Fibroblast of villous mesenchyme (primary cell): ENCODE results near the gene WRNIP1. TPM values are rescaled to one million over a fixed set of nuclear protein-coding genes. Genes with fewer than 3 reads are reported as not detected.

Source experiments
- DNase-seq: peaks from one replicate; pipeline ENCODE4 v3.0.0-alpha.2; 2010; ENCODE audit warnings: low read depth
- H3K4me3 ChIP-seq: 2 replicates; pipeline ENCODE4 v1.5.1; 2011; ENCODE audit warnings: low read depth, mild to moderate bottlenecking, low read length
- total RNA-seq: library from RNA; depleted of rRNA; stranded (reverse); fragments of >200 nt; gene quantifications from 2 replicates; pipeline ENCODE4 v1.2.3, GENCODE V29; 2012
- TF ChIP-seq, protein P1 (sequence below): IDR thresholded peaks from 2 replicates; pipeline ENCODE4 v1.5.1; 2012; ENCODE audit warnings: low read depth, mild to moderate bottlenecking, low read length; ENCODE audit not compliant: insufficient read depth

WRNIP1 gene
- total RNA-seq, 1 donor: 38.0 TPM

DNA sequence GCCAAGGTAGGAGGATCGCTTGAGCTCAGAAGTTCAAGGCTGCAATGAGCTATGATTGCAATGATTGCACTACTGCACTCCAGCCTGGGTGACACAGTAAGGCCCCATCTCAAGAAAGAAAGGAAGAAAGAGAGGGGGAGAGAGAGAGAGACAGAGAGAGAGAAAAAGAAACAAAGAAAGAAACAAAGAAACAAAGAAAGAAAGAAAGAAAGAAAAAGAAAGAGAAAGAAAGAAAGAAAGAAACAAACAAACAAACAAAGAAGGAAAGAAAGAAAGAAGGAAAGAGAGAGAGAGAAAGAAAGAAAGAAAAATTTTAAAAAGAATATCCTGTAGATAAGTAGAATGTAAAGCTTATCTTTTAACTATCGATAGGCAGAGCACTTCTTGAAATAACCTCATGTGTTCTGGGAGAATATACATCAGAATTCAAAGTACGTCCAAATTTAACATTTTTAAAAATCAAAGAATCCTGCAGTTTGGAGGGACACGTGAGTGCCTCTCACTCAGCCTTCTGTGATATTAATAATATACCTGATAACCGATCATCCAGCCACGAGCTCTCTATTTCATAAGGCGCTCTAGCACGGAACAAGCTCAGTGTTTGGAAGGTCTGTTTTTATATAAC lies 39.7 kb upstream of the WRNIP1 start:
- TF ChIP-seq, protein P1, sequence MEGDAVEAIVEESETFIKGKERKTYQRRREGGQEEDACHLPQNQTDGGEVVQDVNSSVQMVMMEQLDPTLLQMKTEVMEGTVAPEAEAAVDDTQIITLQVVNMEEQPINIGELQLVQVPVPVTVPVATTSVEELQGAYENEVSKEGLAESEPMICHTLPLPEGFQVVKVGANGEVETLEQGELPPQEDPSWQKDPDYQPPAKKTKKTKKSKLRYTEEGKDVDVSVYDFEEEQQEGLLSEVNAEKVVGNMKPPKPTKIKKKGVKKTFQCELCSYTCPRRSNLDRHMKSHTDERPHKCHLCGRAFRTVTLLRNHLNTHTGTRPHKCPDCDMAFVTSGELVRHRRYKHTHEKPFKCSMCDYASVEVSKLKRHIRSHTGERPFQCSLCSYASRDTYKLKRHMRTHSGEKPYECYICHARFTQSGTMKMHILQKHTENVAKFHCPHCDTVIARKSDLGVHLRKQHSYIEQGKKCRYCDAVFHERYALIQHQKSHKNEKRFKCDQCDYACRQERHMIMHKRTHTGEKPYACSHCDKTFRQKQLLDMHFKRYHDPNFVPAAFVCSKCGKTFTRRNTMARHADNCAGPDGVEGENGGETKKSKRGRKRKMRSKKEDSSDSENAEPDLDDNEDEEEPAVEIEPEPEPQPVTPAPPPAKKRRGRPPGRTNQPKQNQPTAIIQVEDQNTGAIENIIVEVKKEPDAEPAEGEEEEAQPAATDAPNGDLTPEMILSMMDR: no peak
- DNase-seq: no peak
- H3K4me3 ChIP-seq: no peak overlapping the region

DNA sequence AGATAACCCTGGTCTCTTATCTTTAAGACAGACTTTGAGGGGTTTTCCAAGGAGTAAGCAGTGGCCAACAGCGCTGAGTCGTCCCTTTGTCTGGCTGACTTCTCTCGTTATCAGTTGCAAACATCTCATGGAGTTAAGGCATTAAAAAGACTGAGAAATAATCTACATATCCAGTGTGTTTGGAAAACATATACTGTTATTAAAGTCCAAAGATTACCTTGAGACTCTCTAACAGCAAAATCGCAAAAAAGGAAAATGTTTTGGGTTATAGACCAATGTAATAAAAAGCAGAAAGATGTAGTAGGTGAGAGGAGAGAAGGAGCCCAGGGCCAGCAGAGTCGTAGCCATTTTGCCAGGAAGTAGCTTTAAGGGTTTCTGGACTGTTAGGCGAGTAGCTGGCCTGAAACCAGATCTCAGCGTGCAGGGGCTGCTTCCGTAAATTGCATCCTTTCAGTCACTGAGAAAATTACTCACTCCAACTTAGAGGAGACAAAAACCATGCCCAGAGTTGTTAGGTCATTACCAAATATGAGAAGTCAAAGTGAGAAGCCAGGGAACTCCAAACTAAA lies 39.1 kb upstream of the WRNIP1 start:
- DNase-seq: peak; percentile 65
- TF ChIP-seq, protein P1: no peak
- no peak overlapping the region for H3K4me3 ChIP-seq

- H3K4me3 ChIP-seq: no peak overlapping the region
- DNase-seq: no peak
- TF ChIP-seq, protein P1: no peak
Measured at GRCh38 chr6:2729921-2730320, 35.3 kb upstream of the WRNIP1 start.

DNA sequence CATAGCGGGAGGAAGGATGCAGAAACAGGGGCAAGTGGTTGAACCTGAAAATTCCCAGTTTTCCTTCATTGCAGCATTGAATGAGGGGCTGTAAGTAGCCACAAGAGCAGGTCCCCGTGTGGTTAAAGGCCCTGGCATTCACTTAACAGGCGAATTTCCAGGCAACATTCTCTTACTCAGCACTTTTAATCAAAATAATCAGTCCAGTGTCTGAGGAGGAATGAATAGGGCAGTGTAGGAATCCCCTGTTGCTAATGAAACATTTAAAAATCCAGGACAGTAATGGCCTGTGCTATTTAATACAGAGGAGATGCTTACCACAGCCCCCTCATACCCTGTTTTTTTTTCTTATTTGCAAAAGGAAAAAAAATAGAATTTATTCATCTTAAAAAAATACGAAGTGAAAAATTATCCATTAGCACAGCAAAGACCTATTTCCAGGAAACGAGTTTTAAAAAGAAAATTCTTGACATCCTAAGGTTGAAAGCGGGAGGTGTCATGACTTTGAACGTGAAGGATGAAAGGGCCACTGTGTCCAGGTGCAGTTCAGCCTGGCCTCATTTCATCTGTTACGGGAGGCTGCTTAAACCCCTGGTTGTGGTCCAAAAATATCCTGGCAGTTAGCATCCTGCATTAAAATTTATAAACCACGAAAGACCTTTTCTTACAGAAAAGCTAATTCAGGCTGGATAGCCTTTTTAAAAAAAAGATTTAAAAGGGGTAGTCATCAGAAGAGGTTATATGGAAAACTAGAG lies 34.7 kb upstream of the WRNIP1 start:
- DNase-seq: no peak
- TF ChIP-seq, protein P1: no peak

DNA sequence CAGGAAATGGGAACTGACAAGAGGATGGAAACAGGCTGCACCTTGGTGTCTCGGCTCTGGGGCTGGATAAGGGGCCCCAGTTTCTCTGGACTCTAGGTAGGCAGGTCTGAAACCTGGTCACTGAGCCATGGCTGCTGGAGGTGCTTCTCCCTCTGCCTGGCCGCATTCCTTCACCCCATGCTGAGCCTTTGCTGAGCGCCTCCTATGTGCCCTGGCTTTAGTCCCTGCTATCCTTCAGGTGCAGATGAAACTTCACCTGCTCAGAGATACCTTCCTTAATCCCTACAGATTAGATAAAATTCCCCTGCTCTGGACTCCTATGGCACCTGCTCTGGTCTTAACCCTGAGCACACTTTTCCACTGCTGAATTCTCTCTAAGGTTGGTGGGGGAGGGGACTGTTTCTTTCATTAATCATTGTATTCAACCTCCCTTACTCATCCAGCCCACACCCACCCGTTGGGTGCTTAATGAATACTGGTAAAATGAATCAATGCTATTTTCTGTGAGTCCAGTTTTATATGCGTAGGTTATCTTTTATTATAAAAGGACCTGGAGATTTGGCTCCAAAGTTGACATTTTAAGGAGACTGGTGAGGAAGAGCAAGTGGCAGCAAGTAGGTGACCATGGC lies 33.8 kb upstream of the WRNIP1 start:
- DNase-seq: no peak
- no peak overlapping the region for H3K4me3 ChIP-seq
- TF ChIP-seq, protein P1: no peak

More for the DNA sequence above, 34.7 kb upstream of the WRNIP1 start:
- H3K4me3 ChIP-seq: no peak overlapping the region

DNA sequence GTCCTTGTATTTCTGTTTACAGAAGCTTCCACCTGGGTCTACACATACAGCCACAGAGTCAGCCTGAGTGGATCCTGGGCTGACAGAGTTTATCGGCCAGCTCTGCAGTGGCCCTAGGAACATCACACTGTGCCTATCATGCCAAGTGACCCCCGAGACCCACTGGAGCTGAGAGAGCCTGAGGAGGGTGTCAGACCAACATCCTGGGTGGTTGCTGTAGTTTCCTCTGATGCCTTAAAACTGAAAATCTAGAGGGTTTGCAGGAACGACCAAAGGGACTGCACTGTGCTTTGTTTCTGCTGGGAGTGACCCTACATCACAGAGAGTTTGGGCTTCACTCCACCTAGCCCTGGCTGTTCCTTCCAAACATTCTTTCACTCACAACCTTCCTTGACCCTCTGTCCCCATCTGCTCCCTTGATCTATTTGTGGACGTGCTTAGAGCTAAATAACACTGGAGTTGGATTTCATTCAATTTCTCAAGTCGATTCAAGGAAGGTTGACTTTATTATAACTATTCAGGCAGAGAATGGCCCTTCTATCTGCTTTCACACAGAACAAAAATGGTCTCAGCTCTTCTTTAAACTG lies 32.6 kb upstream of the WRNIP1 start:
- no peak for DNase-seq
- TF ChIP-seq, protein P1: no peak
- no peak overlapping the region for H3K4me3 ChIP-seq
